Epithelial cell of proximal tubule (primary cell): ENCODE measurements around the gene RANBP3L. TPM values are rescaled to one million over a fixed set of nuclear protein-coding genes. Genes with fewer than 3 reads are reported as not detected.

Experiments
- DNase-seq: peaks from one replicate; pipeline ENCODE4 v3.0.0-alpha.2; 2011; ENCODE audit warnings: low read depth
- H3K4me3 ChIP-seq: 2 replicates; pipeline ENCODE4 v1.5.1; 2011; ENCODE audit warnings: low read depth, mild to moderate bottlenecking, low read length
- CTCF ChIP-seq: conservative IDR thresholded peaks from 2 replicates; pipeline ENCODE4 v1.5.1; 2012; ENCODE audit warnings: low read depth, mild to moderate bottlenecking, low read length
- total RNA-seq: library from RNA; depleted of rRNA; stranded (reverse); fragments of >200 nt; gene quantifications from 2 replicates; pipeline ENCODE4 v1.2.3, GENCODE V29; 2015

Gene RANBP3L
- total RNA-seq, 1 donor from 2014 or later = not detected

- H3K4me3 ChIP-seq = no peak overlapping the region
- no peak for TF ChIP-seq CTCF
- no peak for DNase-seq
These were observed 22.5 kb upstream of the RANBP3L start for GRCh38 chr5:36323926-36324781.

- TF ChIP-seq CTCF = no peak
- DNase-seq = no peak
- no peak overlapping the region for H3K4me3 ChIP-seq
These were observed 11.4 kb upstream of the RANBP3L start for GRCh38 chr5:36312953-36313672.

- TF ChIP-seq CTCF = no peak
- H3K4me3 ChIP-seq = no peak overlapping the region
- no peak for DNase-seq
These were observed 10.3 kb upstream of the RANBP3L start for GRCh38 chr5:36311956-36312355.

GRCh38 chr5:36310138-36310537 is 8.4 kb upstream of the RANBP3L start:
- H3K4me3 ChIP-seq = no peak overlapping the region
- no peak for DNase-seq
- TF ChIP-seq CTCF = no peak

- DNase-seq = no peak
- no peak overlapping the region for H3K4me3 ChIP-seq
- peak; percentile 80 for TF ChIP-seq CTCF
These were observed 4.0 kb upstream of the RANBP3L start for GRCh38 chr5:36305571-36306326.

GRCh38 chr5:36304095-36304805 is 2.5 kb upstream of the RANBP3L start:
- TF ChIP-seq CTCF = no peak
- H3K4me3 ChIP-seq = no peak overlapping the region
- no peak for DNase-seq
